Activated gamma-delta T cell treated with anti-CD3 and anti-CD28 coated beads, Interleukin-2, amount 50 U/mL, for 16 hours (primary cell): ENCODE results near the gene ZBTB14.

Source experiments
- DNase-seq: peaks from one replicate; pipeline ENCODE4 v3.0.0-alpha.2; 2020; ENCODE audit warnings: low read depth

The ZBTB14 gene

GRCh38 chr18:5294113-5294456 lies 1.4 kb downstream of the ZBTB14 start:
- no peak for DNase-seq

- DNase-seq, result no peak
Measured at GRCh38 chr18:5288517-5288935, 7.0 kb downstream of the ZBTB14 start.

- DNase-seq, result no peak
Measured at GRCh38 chr18:5287854-5288253, 7.7 kb downstream of the ZBTB14 start.

- DNase-seq, result no peak
Measured at GRCh38 chr18:5286525-5286924, 9.0 kb downstream of the ZBTB14 start.

- no peak for DNase-seq
Measured at GRCh38 chr18:5285326-5285725, 10.2 kb downstream of the ZBTB14 start.

- DNase-seq, result no peak
Measured at GRCh38 chr18:5284808-5285207, 10.7 kb downstream of the ZBTB14 start.

GRCh38 chr18:5282770-5283169 lies 12.8 kb downstream of the ZBTB14 start:
- no peak for DNase-seq

- DNase-seq, result no peak
Measured at GRCh38 chr18:5276947-5277346, 18.6 kb downstream of the ZBTB14 start.

- no peak for DNase-seq
Measured at GRCh38 chr18:5275872-5276271, 19.7 kb downstream of the ZBTB14 start.

GRCh38 chr18:5268874-5269273 lies 26.7 kb downstream of the ZBTB14 start:
- DNase-seq, result no peak

GRCh38 chr18:5266721-5267120 lies 28.8 kb downstream of the ZBTB14 start:
- no peak for DNase-seq

GRCh38 chr18:5253910-5254309 lies 41.6 kb downstream of the ZBTB14 start:
- no peak for DNase-seq

GRCh38 chr18:5251117-5251516 lies 44.4 kb downstream of the ZBTB14 start:
- DNase-seq, result no peak

- DNase-seq, result no peak
Measured at GRCh38 chr18:5250603-5251002, 44.9 kb downstream of the ZBTB14 start.

- DNase-seq, result no peak
Measured at GRCh38 chr18:5244941-5245340, 50.6 kb downstream of the ZBTB14 start.

GRCh38 chr18:5239447-5239846 lies 56.1 kb downstream of the ZBTB14 start:
- no peak for DNase-seq
